Umbilical cord (tissue), 2 donors: ENCODE measurements around the gene OAS1. TPM values are rescaled to one million over a fixed set of nuclear protein-coding genes. Genes with fewer than 3 reads are reported as not detected.
A peak's percentile ranks its signal among the peaks of the same experiment; 100 is the strongest.

ENCODE experiments used
- DNase-seq: peaks from one replicate; pipeline ENCODE4 v3.0.0-alpha.2; 2015; ENCODE audit warnings: low spot score
- total RNA-seq: library from RNA; depleted of rRNA; stranded (reverse); fragments of >200 nt; gene quantifications from one replicate; pipeline ENCODE4 v1.2.3, GENCODE V29; 2014; ENCODE audit warnings: low replicate concordance; ENCODE audit not compliant: insufficient read depth

Gene OAS1
- 27.9 TPM for total RNA-seq

DNA sequence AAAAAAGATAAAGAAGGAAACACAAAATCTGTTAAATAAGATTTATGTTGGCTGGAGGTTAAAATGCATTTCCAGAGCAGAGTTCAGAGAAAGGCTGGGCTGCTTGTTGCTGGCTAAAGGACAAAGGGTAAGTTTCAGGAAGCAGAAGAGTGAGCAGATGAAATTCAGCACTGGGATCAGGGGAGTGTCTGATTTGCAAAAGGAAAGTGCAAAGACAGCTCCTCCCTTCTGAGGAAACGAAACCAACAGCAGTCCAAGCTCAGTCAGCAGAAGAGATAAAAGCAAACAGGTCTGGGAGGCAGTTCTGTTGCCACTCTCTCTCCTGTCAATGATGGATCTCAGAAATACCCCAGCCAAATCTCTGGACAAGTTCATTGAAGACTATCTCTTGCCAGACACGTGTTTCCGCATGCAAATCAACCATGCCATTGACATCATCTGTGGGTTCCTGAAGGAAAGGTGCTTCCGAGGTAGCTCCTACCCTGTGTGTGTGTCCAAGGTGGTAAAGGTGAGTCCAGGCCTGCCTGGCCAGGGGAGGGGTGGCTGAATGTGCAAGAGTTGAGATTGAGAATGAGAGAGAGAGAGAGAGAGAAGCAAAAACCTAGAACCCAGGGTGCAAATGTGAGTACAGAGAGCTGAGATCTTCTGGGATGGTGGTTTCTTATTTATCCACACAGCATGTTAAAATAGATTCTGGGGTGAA, at the start of gene OAS1:
TSS of gene OAS1 (plus strand) at position 251 of the 703 bp plus-strand sequence. CDS start at position 329, 78 bp downstream.
- DNase-seq: peak; percentile 84

GRCh38 chr12:112859291-112859690, 47.5 kb upstream of the OAS1 start:
- DNase-seq: no peak

GRCh38 chr12:112860181-112860580, 46.6 kb upstream of the OAS1 start:
- no peak for DNase-seq

GRCh38 chr12:112861284-112861683, 45.5 kb upstream of the OAS1 start:
- DNase-seq: no peak

GRCh38 chr12:112862636-112863290, 44.0 kb upstream of the OAS1 start:
- DNase-seq: no peak

DNA sequence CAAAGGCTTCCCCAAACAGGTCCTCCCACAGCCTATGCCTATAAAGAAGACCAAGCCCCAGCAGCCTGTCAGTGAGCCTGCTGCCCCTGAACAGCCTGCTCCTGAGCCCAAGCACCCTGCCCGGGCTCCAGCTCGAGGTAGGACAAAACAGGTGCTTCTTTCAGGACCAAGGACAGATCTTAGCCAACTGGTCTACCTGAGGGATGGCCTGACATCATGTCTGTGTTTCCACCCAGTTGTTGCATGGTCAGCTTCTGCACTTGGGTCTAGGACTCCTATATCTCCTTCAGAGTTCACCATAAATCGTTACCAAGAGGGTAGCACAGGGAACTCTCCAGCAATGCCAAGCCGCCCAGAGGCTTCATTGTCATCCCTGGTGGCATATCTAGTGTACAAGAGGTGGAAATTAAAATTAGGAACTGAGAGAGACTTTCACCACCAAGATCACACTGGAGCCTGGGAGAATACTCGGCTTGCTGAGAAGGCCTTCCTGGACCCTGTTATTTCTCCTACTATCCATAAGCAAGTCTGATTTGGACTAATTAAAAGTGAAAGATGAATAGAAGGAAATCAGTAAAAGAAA, 38.2 kb upstream of the OAS1 start:
- no peak for DNase-seq

GRCh38 chr12:112869091-112869490, 37.7 kb upstream of the OAS1 start:
- DNase-seq: no peak

GRCh38 chr12:112869778-112870177, 37.0 kb upstream of the OAS1 start:
- DNase-seq: no peak

- DNase-seq: peak; percentile 16
These were observed 36.3 kb upstream of the OAS1 start for GRCh38 chr12:112870267-112870980.

DNA sequence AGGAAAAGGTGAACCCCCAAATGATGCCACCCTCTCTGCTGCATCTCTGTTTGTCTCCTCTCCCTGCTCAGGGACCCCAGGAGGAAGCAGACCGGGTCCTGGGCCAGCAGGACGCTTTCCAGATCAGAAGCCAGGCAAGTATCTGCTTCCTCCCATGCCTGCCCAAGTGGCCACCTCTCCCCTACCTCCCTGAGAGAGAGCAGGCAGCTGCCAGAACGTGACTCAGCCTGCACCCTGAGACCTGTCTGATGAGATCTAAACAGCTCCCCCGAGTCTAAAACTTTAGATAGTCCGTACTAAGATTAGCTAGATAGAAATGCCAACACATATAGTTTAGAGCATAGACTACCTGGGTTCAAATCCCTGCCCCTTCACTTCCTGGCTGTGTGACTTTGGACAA, 31.2 kb upstream of the OAS1 start:
- no peak for DNase-seq

DNA sequence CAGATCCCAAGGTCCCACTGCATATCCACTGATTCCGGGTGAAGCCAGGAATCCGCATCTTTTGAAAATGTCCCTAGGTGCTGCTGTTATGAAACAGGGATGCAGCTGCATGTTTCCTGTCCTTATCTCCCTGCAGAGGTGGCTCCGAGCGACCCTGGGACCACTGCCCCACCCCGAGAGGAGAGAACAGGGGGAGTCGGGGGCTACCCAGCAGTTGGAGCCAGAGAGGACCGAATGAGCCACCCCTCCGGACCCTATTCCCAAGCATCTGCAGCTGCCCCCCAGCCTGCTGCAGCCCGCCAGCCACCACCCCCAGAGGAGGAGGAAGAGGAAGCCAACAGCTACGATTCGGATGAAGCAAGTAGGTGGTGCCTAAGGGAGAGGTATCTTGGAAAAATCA, 30.3 kb upstream of the OAS1 start:
- no peak for DNase-seq

- DNase-seq: no peak
These were observed 29.8 kb upstream of the OAS1 start for GRCh38 chr12:112877006-112877405.

DNA sequence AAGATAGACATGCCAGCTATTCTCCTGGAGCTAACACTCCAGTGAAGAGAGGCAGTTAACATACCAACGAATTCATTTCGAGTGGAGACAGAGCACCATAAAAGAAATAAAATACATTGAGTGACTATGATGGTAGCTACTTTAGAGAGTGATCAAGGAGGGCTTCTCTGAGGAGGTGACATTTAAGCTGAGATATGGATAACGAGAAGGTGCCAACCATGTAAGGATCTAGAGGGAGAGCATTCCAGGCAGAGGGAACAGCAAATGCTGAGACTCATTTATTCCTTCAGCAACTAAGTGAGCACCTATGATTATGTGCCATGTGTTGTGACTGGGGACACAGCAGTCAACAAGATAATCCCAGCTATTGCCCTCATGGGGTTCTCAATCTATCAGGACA, 28.3 kb upstream of the OAS1 start:
- no peak for DNase-seq

GRCh38 chr12:112879191-112879705, 27.5 kb upstream of the OAS1 start:
- DNase-seq: no peak

DNA sequence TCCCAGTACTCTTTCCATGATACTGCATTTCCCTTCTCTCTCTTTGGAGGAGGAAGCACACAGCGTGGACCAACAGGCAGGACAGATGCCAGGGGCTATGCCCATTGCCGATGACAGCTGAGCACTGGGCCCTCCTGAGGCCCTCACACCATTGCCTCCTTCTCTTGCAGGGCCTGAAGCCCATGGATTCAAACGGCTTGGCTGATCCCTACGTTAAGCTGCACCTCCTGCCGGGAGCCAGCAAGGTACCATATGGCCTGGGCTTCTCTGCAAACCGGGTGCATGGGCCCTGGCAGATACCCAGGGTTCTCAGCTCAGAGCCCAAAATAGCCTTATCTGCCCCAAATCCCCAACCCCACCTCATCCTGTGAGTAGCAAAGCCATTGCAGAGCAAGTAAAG, 25.2 kb upstream of the OAS1 start:
- DNase-seq: no peak

DNA sequence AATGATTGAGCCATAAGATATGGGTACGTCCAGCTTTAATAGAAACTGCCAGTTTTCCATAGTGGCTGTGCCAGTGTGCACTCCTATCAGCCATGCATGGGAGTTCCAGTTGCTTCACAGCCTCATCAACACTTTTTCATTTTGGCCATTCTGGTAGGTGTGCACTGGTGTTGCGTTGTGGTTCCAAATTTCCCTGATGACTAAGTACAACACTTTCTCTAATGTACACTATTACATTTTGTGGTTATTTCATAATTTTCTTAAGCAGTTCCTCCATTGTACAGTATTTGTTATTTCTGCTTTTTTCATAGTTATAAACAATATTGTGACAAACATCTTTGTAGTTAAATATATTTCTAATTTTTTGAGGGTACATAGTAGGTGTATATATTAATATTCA, 21.5 kb upstream of the OAS1 start:
- DNase-seq: no peak

- DNase-seq: no peak
These were observed 19.2 kb upstream of the OAS1 start for GRCh38 chr12:112887550-112887949.

DNA sequence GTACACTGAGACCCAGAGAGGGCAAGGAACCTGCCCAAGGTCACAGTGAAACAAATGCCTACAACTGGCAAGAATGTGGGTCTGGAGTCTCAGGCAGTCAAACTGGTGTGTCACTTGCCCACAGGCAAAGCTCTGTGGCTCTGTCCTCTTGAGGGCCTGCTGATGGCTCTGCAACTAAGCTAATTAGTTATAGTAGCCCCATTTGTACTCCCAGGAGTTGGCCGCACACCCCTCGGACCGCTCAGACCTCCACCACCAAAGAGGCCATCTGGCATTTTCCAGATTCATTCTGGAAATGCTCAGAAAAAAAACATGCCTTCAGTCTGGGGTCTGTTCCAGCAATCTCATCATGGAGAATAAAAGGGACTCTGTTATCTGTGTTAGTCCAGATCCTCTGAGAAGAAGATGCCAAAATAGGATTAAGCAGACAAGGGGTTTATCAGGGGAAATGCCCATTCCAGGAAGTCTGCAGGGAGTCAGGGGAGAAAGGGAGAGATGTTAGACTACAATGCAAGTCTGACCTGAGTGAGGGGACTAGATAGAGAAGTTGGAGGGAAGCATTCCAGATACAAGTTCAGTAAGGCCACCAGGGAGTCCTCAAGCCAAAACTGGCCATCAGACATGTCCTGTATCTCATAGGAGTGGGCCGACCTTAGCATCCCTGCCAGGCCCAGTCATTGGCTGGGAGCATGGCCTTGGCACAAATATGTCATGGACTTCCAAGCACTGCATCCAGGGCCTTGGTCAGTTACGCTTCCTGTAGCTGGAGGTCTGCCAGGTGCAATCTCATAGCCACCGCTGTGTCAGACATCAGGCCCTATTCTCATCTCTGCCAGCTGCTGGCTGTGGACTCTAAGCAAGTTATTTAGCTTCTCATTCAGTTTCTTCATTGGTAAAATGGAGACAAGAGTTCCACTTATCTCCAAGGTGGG, 15.4 kb upstream of the OAS1 start:
- DNase-seq: peak; percentile 68

GRCh38 chr12:112892856-112893255, 13.9 kb upstream of the OAS1 start:
- no peak for DNase-seq

DNA sequence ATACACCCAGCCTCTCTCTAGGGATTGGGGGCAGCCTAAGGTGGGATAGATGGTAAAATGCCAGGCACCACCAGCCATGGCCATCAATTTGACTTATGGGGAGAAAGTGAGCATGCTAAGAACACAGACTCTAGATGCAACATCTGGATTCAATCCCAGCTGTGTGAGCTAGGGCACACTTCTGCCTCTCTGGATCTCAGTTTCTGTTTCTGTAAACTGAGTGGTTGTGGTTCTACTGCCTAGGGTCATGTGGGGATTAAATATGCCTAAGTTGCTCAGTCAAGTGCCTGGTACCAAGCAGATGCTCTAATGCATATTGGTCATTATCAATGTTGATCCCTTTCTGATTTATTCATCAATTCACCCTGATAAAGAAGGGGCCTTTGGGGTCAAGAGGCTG, 12.6 kb upstream of the OAS1 start:
- no peak for DNase-seq

DNA sequence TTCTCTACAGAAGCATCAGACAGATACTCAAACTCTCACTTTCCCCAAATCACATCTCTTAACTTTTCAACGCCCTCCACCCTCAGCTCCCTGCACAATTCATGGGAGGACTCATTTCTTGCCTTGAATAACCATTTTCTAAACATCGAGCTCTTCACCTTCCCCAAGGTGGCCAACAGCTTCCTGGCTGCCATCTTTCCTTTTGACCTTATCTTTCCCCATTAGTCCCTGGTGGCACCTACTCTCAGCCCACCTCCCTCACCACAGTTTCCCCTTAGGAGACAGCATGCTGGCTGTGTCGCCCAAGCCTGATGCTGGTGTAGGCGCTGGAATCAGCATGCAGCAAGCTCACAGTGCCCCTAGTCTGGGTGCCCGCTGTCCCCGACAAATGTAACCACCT, 8.4 kb upstream of the OAS1 start:
- DNase-seq: no peak
